Gastrocnemius medialis (tissue), 4 donors: ENCODE data around the gene CYP4V2. TPM values are rescaled to one million over a fixed set of nuclear protein-coding genes. Genes with fewer than 3 reads are reported as not detected.

Source experiments
- ATAC-seq, 2 donors: fragments of 150-250 bp; one replicate each; pipeline ENCODE4 v1.9.1; 2016
- DNase-seq, 2 donors: peaks; one replicate each; pipeline ENCODE4 v3.0.0-alpha.2; 2019
- H3K27ac ChIP-seq, 4 donors: fragments of 200-600 bp; sonication (generic); 1 replicate in 1 of 4; 2 replicates in 3 of 4; pipeline ENCODE4 v1.5.1; 2016 to 2018; ENCODE audit warnings: mild to moderate bottlenecking in 2 of 4, moderate library complexity in 1 of 4
- H3K27me3 ChIP-seq, 3 donors: fragments of 200-600 bp; sonication (generic) in 2 of 3; 1 replicate in 1 of 3; 2 replicates in 2 of 3; pipeline versions ENCODE4 v1.5.1 to v1.6.0; 2016 to 2019; ENCODE audit warnings: mild to moderate bottlenecking in 1 of 3, moderate library complexity in 1 of 3
- H3K36me3 ChIP-seq, 2 donors: fragments of 200-600 bp; sonication (generic) in 1 of 2; one replicate each; pipeline ENCODE4 v1.5.1; 2017 to 2018
- H3K4me1 ChIP-seq, 2 donors: fragments of 200-600 bp; sonication (generic) in 1 of 2; one replicate each; pipeline ENCODE4 v1.5.1; 2016 to 2017; ENCODE audit warnings: mild to moderate bottlenecking in 2 of 2
- H3K4me3 ChIP-seq, 4 donors: fragments of 200-600 bp; sonication (generic) in 3 of 4; 1 replicate in 1 of 4; 2 replicates in 3 of 4; pipeline ENCODE4 v1.5.1; 2016 to 2019; ENCODE audit warnings: mild to moderate bottlenecking in 2 of 4
- H3K9me3 ChIP-seq, 3 donors: fragments of 200-600 bp; sonication (generic) in 2 of 3; 1 replicate in 1 of 3; 2 replicates in 2 of 3; pipeline ENCODE4 v1.5.1; 2016 to 2019
- CTCF ChIP-seq, 5 experiments: fragments of 450-650 bp in 3 of 5; fragments of 200-600 bp in 2 of 5; sonication (generic) in 2 of 5; IDR thresholded peaks in 4 of 5; conservative IDR thresholded peaks in 1 of 5; 1 replicate in 4 of 5; 2 replicates in 1 of 5; pipeline ENCODE4 v1.5.1; 2016 to 2019; ENCODE audit warnings: antibody characterized with exemption in 5 of 5, mild to moderate bottlenecking in 3 of 5, moderate library complexity in 3 of 5
- POLR2A ChIP-seq, 2 donors: fragments of 450-650 bp; IDR thresholded peaks; one replicate each; pipeline ENCODE4 v1.6.1; 2017; ENCODE audit warnings: antibody characterized with exemption in 2 of 2, mild to moderate bottlenecking in 2 of 2, moderate library complexity in 2 of 2
- in situ Hi-C, 4 donors: fragments of 200-750 bp; cut with MboI; loops; one replicate each; pipeline versions ENCODE4 v1.15.0 to v1.8.0; 2017; ENCODE audit warnings: low sequenced_read_pairs in 4 of 4
- intact Hi-C: fragments of 100-400 bp; cut with DNase I; formaldehyde crosslinking; loops from one replicate; pipeline ENCODE4 v1.15.1; 2023; ENCODE audit warnings: low total_unique reads
- total RNA-seq, 4 donors: library from RNA; depleted of rRNA; stranded (reverse); fragments of >200 nt; gene quantifications; one replicate each; pipeline versions ENCODE4 v1.1.0 to v1.2.3, GENCODE V29; 2016

The CYP4V2 gene
- total RNA-seq, 4 donors from 2014 or later, result 2.9 to 11.0 (median 6.1) TPM

DNA sequence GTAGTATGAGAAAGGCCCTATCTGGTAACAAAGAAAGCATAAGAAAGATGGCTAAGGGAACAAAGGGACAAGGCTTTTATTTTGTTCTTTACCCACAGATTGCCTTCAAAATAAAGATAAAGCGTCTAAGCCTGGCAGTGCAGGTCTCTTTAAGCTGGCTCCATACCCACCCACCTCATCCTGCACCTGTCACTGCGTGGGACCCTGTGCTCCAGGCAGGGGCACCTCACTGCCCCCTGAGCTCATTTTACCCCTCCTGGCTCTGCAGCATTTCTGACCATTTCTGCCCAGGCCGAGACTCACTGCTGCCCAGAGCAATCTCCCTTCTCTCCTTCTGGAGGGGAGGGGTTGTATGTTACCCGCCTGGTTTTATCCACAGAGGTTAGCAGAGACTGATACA, 1.7 kb upstream of the CYP4V2 start:
- Histone ChIP-seq H3K36me3 (no peaks in the 10 kb centered on the region), H3K27ac (peak overlapping the region; percentile 6 to 96 (median 86)), H3K27me3 (no peaks in the 10 kb centered on the region), H3K4me3 (no peak overlapping the region), H3K4me1 (peaks cover 22 to 27% of the 10 kb centered on the region in 2 donors), H3K9me3 (no peaks in the 10 kb centered on the region)
- in situ Hi-C loops (no loop called here), intact Hi-C loops (loop anchor here (1.0 to 5.0 kb wide), 3 partner anchors 43 to 1542 kb away; partner anchors contain the start of genes CASP3 and PRIMPOL)
- ATAC-seq (no peak), DNase-seq (no peak)
- TF ChIP-seq POLR2A (IDR thresholded peaks at IDR 0.05) (no peak), CTCF (IDR thresholded peaks at IDR 0.05 in 4 of 5, conservative IDR thresholded peaks at IDR 0.05 in 1 of 5) (no peak)

DNA sequence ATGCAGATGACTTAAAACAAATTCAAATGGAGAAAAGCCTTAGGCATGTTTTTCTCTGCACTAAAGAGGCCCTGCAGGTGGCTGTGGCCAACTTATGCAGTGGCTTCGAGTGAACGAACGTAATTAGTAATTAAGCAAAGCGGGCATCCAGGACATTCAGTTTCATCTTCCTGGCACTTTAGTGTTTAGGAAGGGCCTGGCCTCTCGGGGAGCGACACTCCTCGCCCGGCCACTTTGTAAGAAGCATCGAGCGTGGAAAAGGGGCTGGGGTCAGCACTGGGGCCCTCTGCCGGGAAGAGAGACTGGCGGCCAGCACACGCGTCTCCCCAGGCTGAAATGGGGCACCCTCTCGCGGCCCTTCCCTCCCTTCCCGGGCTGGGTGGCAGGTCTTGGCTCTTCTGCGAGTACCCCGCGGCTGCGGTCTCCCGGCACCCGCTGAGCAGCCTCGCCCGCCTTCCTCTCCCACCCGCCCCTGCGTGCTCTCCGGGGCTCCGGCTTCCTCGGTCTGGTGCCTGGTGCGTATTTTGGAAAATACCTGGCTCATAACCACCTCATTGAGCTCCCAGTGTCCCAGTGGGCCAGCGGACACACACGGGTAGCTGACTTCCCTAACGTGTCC, 677 bp upstream of the CYP4V2 start:
- no peaks in the 10 kb centered on the region for H3K9me3 ChIP-seq
- TF ChIP-seq POLR2A (IDR thresholded peaks at IDR 0.05) (no peak), CTCF (IDR thresholded peaks at IDR 0.05 in 4 of 5, conservative IDR thresholded peaks at IDR 0.05 in 1 of 5) (peak in 1 of 5 experiments; percentile 12)
- ATAC-seq, result peak; percentile 1 to 52
- H3K4me1 ChIP-seq, result peaks cover 22 to 27% of the 10 kb centered on the region in 2 donors
- in situ Hi-C loops (no loop called here), intact Hi-C loops (loop anchor here (1.0 to 5.0 kb wide), 3 partner anchors 44 to 1543 kb away; partner anchors contain the start of genes CASP3 and PRIMPOL)
- H3K27me3 ChIP-seq, result no peaks in the 10 kb centered on the region
- DNase-seq, result peak in 1 of 2 donors; percentile 18
- no peaks in the 10 kb centered on the region for H3K36me3 ChIP-seq
- peak overlapping the region; percentile 74 to 96 (median 81) for H3K4me3 ChIP-seq
- peak overlapping the region; percentile 84 to 96 (median 90) for H3K27ac ChIP-seq

DNA sequence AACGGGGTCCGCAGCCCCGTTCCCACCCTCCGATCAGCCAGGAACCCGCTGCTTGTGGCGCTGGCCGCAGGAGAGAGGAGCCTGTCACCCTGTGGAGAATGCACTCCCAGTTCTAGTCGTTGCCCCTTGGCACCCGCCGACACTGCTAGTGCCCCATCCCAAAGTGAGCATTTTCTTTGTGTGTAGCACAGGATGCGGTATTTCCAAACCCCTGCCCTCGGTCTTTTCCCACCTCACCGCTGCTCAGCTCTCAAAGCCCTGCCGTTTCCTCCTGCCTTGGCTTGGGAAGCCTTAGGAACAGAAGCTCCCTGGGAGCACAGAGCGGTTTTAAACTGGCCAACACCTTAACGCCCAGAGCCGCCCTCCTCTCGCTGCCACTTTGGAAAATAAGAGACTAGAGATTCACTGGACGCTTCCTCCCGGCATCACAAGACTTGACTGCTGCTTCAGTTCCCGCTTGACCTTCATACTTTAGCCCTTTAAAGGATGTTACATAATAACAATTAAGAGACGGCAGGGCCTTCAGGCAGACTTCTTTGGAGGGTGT, 772 bp downstream of the CYP4V2 start:
- Histone ChIP-seq H3K27me3 (no peaks in the 10 kb centered on the region), H3K27ac (peak overlapping the region; percentile 84 to 96 (median 90)), H3K36me3 (no peaks in the 10 kb centered on the region), H3K4me1 (peaks cover 22 to 27% of the 10 kb centered on the region in 2 donors), H3K9me3 (no peaks in the 10 kb centered on the region), H3K4me3 (peak overlapping the region; percentile 74 to 96 (median 81))
- intact Hi-C loops, result loop anchor here (5.0 kb wide), 1 partner anchor 1545 kb away; the partner anchor contains the start of genes CASP3 and PRIMPOL
- in situ Hi-C loops, result no loop called here
- ATAC-seq (peak; percentile 23 to 27), DNase-seq (peak in 1 of 2 donors; percentile 16)
- no peak for TF ChIP-seq CTCF (IDR thresholded peaks at IDR 0.05 in 4 of 5, conservative IDR thresholded peaks at IDR 0.05 in 1 of 5)
- TF ChIP-seq POLR2A (IDR thresholded peaks at IDR 0.05), result peak in 1 of 2 donors; percentile 3

DNA sequence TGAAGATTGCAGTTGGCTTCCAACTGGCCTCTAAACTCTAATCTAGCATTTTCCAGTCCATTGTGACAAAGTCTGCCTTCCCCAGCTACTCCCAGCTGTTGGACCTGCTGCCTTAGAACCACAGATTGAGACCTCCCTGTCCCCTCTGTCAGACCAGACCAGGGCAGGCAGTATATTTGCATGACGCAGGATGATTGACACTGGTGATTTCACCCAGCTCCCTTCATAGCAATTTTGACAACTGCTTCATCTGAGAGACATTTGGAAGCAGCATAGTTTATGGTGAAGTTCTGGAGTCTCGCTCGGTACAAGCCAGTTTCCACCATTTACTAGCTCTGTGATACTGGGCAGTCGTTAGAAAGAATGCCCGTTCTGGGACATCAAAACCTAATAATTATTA, 2.5 kb downstream of the CYP4V2 start:
- no peaks in the 10 kb centered on the region for H3K9me3 ChIP-seq
- H3K4me3 ChIP-seq, result no peak overlapping the region
- no peaks in the 10 kb centered on the region for H3K36me3 ChIP-seq
- in situ Hi-C loops (no loop called here), intact Hi-C loops (loop anchor here (5.0 kb wide), 1 partner anchor 1547 kb away; the partner anchor contains the start of genes CASP3 and PRIMPOL)
- ATAC-seq, result no peak
- no peak for TF ChIP-seq CTCF (IDR thresholded peaks at IDR 0.05 in 4 of 5, conservative IDR thresholded peaks at IDR 0.05 in 1 of 5)
- no peak for TF ChIP-seq POLR2A (IDR thresholded peaks at IDR 0.05)
- peak overlapping the region in 3 of 4 donors; percentile 84 to 96 (median 92) for H3K27ac ChIP-seq
- DNase-seq, result no peak
- H3K4me1 ChIP-seq, result peaks cover 22 to 27% of the 10 kb centered on the region in 2 donors
- H3K27me3 ChIP-seq, result no peaks in the 10 kb centered on the region
